Epithelial cell of proximal tubule (primary cell): Measurements from ENCODE around the gene KRTAP5-10. TPM values are rescaled to one million over a fixed set of nuclear protein-coding genes. Genes with fewer than 3 reads are reported as not detected.

Source experiments
- DNase-seq: peaks from one replicate; pipeline ENCODE4 v3.0.0-alpha.2; 2011; ENCODE audit warnings: low read depth
- H3K4me3 ChIP-seq: 2 replicates; pipeline ENCODE4 v1.5.1; 2011; ENCODE audit warnings: low read depth, mild to moderate bottlenecking, low read length
- total RNA-seq: library from RNA; depleted of rRNA; stranded (reverse); fragments of >200 nt; gene quantifications from 2 replicates; pipeline ENCODE4 v1.2.3, GENCODE V29; 2015
- TF ChIP-seq, protein P1 (sequence below): conservative IDR thresholded peaks from 2 replicates; pipeline ENCODE4 v1.5.1; 2012; ENCODE audit warnings: low read depth, mild to moderate bottlenecking, low read length

KRTAP5-10 gene
- total RNA-seq, 1 donor from 2014 or later = not detected

- DNase-seq = no peak
- TF ChIP-seq, protein P1, sequence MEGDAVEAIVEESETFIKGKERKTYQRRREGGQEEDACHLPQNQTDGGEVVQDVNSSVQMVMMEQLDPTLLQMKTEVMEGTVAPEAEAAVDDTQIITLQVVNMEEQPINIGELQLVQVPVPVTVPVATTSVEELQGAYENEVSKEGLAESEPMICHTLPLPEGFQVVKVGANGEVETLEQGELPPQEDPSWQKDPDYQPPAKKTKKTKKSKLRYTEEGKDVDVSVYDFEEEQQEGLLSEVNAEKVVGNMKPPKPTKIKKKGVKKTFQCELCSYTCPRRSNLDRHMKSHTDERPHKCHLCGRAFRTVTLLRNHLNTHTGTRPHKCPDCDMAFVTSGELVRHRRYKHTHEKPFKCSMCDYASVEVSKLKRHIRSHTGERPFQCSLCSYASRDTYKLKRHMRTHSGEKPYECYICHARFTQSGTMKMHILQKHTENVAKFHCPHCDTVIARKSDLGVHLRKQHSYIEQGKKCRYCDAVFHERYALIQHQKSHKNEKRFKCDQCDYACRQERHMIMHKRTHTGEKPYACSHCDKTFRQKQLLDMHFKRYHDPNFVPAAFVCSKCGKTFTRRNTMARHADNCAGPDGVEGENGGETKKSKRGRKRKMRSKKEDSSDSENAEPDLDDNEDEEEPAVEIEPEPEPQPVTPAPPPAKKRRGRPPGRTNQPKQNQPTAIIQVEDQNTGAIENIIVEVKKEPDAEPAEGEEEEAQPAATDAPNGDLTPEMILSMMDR = no peak
- no peak overlapping the region for H3K4me3 ChIP-seq
Observed at GRCh38 chr11:71544525-71545214, 20.7 kb upstream of the KRTAP5-10 start.

- no peak overlapping the region for H3K4me3 ChIP-seq
- no peak for DNase-seq
- TF ChIP-seq, protein P1 = no peak
Observed at GRCh38 chr11:71545405-71545966, 19.9 kb upstream of the KRTAP5-10 start.

- TF ChIP-seq, protein P1 = no peak
- DNase-seq = no peak
- no peak within 1 kb of the TSS for H3K4me3 ChIP-seq
Observed at GRCh38 chr11:71548120-71548519, 17.2 kb upstream of the KRTAP5-10 start, which contains the start of gene KRTAP5-9. TSS of gene KRTAP5-9 (plus strand) at chr11:71548420. CDS start at chr11:71548658, 238 bp downstream.

GRCh38 chr11:71548716-71549151 is 16.6 kb upstream of the KRTAP5-10 start:
- TF ChIP-seq, protein P1 = no peak
- DNase-seq = no peak
- H3K4me3 ChIP-seq = no peak overlapping the region

DNA sequence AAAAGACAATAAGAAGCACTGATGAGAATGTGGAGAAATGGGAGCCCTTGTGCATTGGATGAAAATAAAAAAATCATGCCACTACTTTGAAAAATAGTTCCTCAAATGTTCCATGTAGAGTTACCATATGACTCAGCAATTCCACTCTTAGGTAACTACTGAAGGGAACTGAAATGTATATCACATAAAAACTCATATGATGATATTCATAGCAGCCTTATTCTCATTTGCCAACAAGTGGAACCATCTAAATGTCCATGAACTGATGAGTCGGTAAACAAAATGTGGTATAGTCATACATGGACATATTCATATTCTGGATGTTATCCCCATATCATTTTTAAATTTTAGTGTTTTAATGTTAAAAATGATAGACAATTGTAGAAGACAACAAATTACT is 13.7 kb upstream of the KRTAP5-10 start:
- no peak for DNase-seq
- TF ChIP-seq, protein P1 = no peak
- H3K4me3 ChIP-seq = no peak overlapping the region

- DNase-seq = no peak
- no peak overlapping the region for H3K4me3 ChIP-seq
- TF ChIP-seq, protein P1 = no peak
Observed at GRCh38 chr11:71554996-71555395, 10.4 kb upstream of the KRTAP5-10 start.
